Kidney (tissue), 22 donors: Measurements from ENCODE around the gene CHMP4A. TPM values are rescaled to one million over a fixed set of nuclear protein-coding genes. Genes with fewer than 3 reads are reported as not detected.

ENCODE experiments used
- DNase-seq, 5 donors: peaks; one replicate each; pipeline ENCODE4 v3.0.0-alpha.2; 2013 to 2020
- FAIRE-seq: peaks from 2 replicates; lab custom pipeline; 2012; peaks lifted over from hg19 to GRCh38; lab: Jason Lieb, UNC
- H3K27ac ChIP-seq, 2 donors: one replicate each; pipeline ENCODE4 v1.7.0; 2013; ENCODE audit warnings: low read depth in 2 of 2, low read length in 2 of 2, inconsistent platforms in 1 of 2
- H3K27me3 ChIP-seq: one replicate; pipeline ENCODE4 v1.7.1; 2013; ENCODE audit warnings: low read length, inconsistent platforms; ENCODE audit not compliant: control insufficient read depth, insufficient read depth
- H3K36me3 ChIP-seq, 3 donors: one replicate each; pipeline versions ENCODE4 v1.7.0 to v1.7.1; 2013; ENCODE audit warnings: low read length in 3 of 3, control low read depth in 1 of 3, inconsistent platforms in 1 of 3; ENCODE audit not compliant: insufficient read depth in 3 of 3, control insufficient read depth in 2 of 3
- H3K4me1 ChIP-seq, 3 donors: one replicate each; pipeline versions ENCODE4 v1.7.0 to v1.7.1; 2013; ENCODE audit warnings: low read length in 3 of 3, inconsistent platforms in 1 of 3, low read depth in 1 of 3; ENCODE audit not compliant: control insufficient read depth in 2 of 3, insufficient read depth in 2 of 3
- H3K4me3 ChIP-seq, 3 donors: one replicate each; pipeline versions ENCODE4 v1.7.0 to v1.8.1; 2013; ENCODE audit warnings: low read length in 3 of 3, control low read depth in 1 of 3, inconsistent platforms in 1 of 3
- H3K9ac ChIP-seq, 3 donors: one replicate each; pipeline versions ENCODE4 v1.7.0 to v1.7.1; 2013; ENCODE audit warnings: low read length in 3 of 3, control low read depth in 1 of 3, inconsistent platforms in 1 of 3
- H3K9me3 ChIP-seq, 3 donors: one replicate each; pipeline versions ENCODE4 v1.7.0 to v1.7.1; 2013; ENCODE audit warnings: low read length in 3 of 3, control low read depth in 1 of 3, inconsistent platforms in 1 of 3; ENCODE audit not compliant: control insufficient read depth in 2 of 3, insufficient read depth in 1 of 3
- CTCF ChIP-seq: IDR thresholded peaks from 3 replicates; pipeline ENCODE4 v1.5.1; 2012; ENCODE audit warnings: mild to moderate bottlenecking, moderate library complexity, borderline replicate concordance; ENCODE audit not compliant: insufficient read depth; ENCODE audit errors: extremely low read depth
- intact Hi-C: fragments of 100-400 bp; cut with DNase I; formaldehyde crosslinking; loops from one replicate; pipeline ENCODE4 v1.11.1; 2022
- long read RNA-seq, 10 donors: library from polyadenylated mRNA in 1 of 10; unstranded in 1 of 10; transcript quantifications; one replicate each; pipeline ENCODE4 v2.0.0 and lab custom pipeline, GENCODE V29; 2021 to 2026
- polyA plus RNA-seq: library from polyadenylated mRNA; stranded (reverse); fragments of 350-450 nt; fragmentation: Illumina TruSeq; extraction: RNeasy Lipid Tissue Mini Kit (QIAGEN cat#74804); gene quantifications from one replicate; pipeline ENCODE4 v1.2.3, GENCODE V29; 2014; ENCODE audit warnings: low read depth, low replicate concordance; ENCODE audit not compliant: insufficient read depth
- total RNA-seq: library from RNA; stranded (reverse); fragmentation: NEBNext Ultra II Directional; extraction: Animal tissue kit (Norgen Biotek cat#: 25700); gene quantifications from one replicate; pipeline ENCODE4 v1.2.1, GENCODE V29; 2021
- donor health status: control.
- donor health status: control.
- donor health status: control.
- donor health status: control.
- donor health status: control.
- donor health status: DM: yes; HTN: yes; CAD: no.
- donor health status: Normal renal cell carcinoma (clear cell type).

The CHMP4A gene
- total RNA-seq (65.1 TPM), polyA plus RNA-seq (72.2 TPM)
- long read RNA-seq, donor 1, transcript CHMP4A-201 (6 exons, 1,393 nt): major isoform, 15 of 17 reads
- long read RNA-seq, donor 1, partial matches to known transcripts: 0 of 17 reads
- long read RNA-seq, donor 1, other reads (novel, unspliced or antisense): 0 of 17 reads
- long read RNA-seq, donor 2, transcript CHMP4A-201 (6 exons, 1,393 nt): major isoform, 19 of 24 reads
- long read RNA-seq, donor 2, partial matches to known transcripts: 5 of 24 reads
- long read RNA-seq, donor 2, other reads (novel, unspliced or antisense): 0 of 24 reads
- long read RNA-seq, donor 3, transcript CHMP4A-201 (6 exons, 1,393 nt): major isoform, 21 of 28 reads
- long read RNA-seq, donor 3, partial matches to known transcripts: 0 of 28 reads
- long read RNA-seq, donor 3, other reads (novel, unspliced or antisense): 0 of 28 reads
- long read RNA-seq, donor 4, transcript CHMP4A-201 (6 exons, 1,393 nt): major isoform, 24 of 26 reads
- long read RNA-seq, donor 4, partial matches to known transcripts: 0 of 26 reads
- long read RNA-seq, donor 4, other reads (novel, unspliced or antisense): 0 of 26 reads
- long read RNA-seq, donor 5, partial matches to known transcripts: 0 of 1 reads
- long read RNA-seq, donor 5, other reads (novel, unspliced or antisense): 0 of 1 reads
- long read RNA-seq, donor 6, transcript CHMP4A-201 (6 exons, 1,393 nt): major isoform, 39 of 74 reads
- long read RNA-seq, donor 6, partial matches to known transcripts: 31 of 74 reads
- long read RNA-seq, donor 6, other reads (novel, unspliced or antisense): 0 of 74 reads
- long read RNA-seq, donor 7, transcript CHMP4A-201 (6 exons, 1,393 nt): major isoform, 61 of 73 reads
- long read RNA-seq, donor 7, partial matches to known transcripts: 1 of 73 reads
- long read RNA-seq, donor 7, other reads (novel, unspliced or antisense): 11 of 73 reads
- long read RNA-seq, donor 8, transcript CHMP4A-201 (6 exons, 1,393 nt): major isoform, 13 of 14 reads
- long read RNA-seq, donor 8, partial matches to known transcripts: 0 of 14 reads
- long read RNA-seq, donor 8, other reads (novel, unspliced or antisense): 0 of 14 reads
- long read RNA-seq, donor 9, transcript CHMP4A-201 (6 exons, 1,393 nt): major isoform, 5 of 5 reads
- long read RNA-seq, donor 9, partial matches to known transcripts: 0 of 5 reads
- long read RNA-seq, donor 9, other reads (novel, unspliced or antisense): 0 of 5 reads
- long read RNA-seq, donor 10, transcript CHMP4A-201 (6 exons, 1,393 nt): major isoform, 12 of 18 reads
- long read RNA-seq, donor 10, partial matches to known transcripts: 6 of 18 reads
- long read RNA-seq, donor 10, other reads (novel, unspliced or antisense): 0 of 18 reads

DNA sequence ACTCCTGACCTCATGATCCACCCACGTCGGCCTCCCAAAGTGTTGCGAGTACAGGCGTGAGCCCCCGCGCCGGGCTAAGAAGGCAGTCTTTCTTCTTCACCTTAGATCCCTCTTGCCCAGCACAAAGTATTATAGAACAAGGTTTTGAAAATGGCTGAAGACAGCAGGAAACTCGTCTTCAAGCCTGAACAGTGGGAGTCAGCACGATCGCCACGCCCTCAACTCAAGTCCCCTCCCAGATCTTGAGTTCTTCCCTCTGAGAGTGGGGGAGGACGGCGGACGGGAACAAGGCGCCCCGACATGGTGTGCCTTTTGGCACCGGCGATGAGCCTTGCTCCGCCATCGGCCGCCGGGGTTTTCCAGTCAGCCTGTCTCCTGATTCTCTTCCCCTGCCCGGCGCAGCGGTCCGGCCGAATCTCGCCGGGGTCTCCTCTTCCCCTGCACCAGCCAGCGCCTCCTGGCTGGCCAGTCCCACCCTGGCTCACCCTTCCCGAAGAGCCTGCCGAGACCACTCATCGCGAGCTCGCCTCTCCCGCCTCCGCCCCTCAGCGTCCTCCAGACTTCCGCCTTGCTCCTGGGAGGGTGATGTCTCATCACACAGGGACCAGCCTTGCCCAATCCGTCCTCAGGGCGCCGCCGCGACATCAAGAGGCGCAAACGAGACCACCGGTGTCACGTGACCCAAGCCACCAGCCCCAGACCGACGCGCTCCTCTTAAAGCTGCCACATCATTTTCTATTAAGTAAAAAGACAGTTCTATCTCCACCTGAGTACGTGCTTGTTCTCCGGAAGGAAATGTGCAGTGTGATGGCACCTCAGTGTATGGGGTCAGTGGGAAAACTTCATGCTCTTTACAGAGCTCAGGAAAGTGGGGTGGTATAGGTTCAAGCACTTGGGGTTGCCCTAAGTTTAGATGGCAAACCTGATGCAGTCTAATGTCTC is at the start of gene CHMP4A:
Gene CHMP4A (minus strand): TSS at position 565 of the 942 bp plus-strand sequence. CDS start 49 bp downstream, at position 516.
- Histone ChIP-seq H3K9ac (peak within 1 kb of the TSS; percentile 75 to 93 (median 78)), H3K36me3 (peaks cover 2 to 24% (median 14%) of the 10 kb centered on the region in 3 donors), H3K4me3 (peak within 1 kb of the TSS; percentile 67 to 83 (median 83)), H3K27me3 (no peaks in the 10 kb centered on the region), H3K27ac (peak within 1 kb of the TSS; percentile 91 to 92), H3K4me1 (peaks cover 3 to 11% (median 3%) of the 10 kb centered on the region in 3 donors), H3K9me3 (no peaks in the 10 kb centered on the region)
- FAIRE-seq (no peak), DNase-seq (peak; percentile 98 to 99 (median 99))
- no peak for TF ChIP-seq CTCF
- intact Hi-C loops: no loop called here

- no peak overlapping the region for H3K4me3 ChIP-seq
- H3K4me1 ChIP-seq: peaks cover 0 to 3% (median 0%) of the 10 kb centered on the region in 3 donors
- peaks cover 0 to 4% (median 1%) of the 10 kb centered on the region in 3 donors for H3K36me3 ChIP-seq
- FAIRE-seq: no peak
- H3K9me3 ChIP-seq: no peaks in the 10 kb centered on the region
- intact Hi-C loops: no loop called here
- no peak for TF ChIP-seq CTCF
- no peak overlapping the region for H3K9ac ChIP-seq
- H3K27me3 ChIP-seq: no peaks in the 10 kb centered on the region
- peak in 1 of 5 donors; percentile 68 for DNase-seq
- no peak overlapping the region for H3K27ac ChIP-seq
Observed at GRCh38 chr14:24261969-24262327, 48.7 kb upstream of the CHMP4A start.
